HUES6 (cell line): ENCODE data around the gene OGG1.

Experiments
- H3K27ac ChIP-seq: 2 replicates; pipeline ENCODE4 v1.7.0; 2013; ENCODE audit warnings: low read depth, mild to moderate bottlenecking, low read length, inconsistent platforms
- H3K27me3 ChIP-seq: 2 replicates; pipeline ENCODE4 v1.6.1; 2013; ENCODE audit warnings: low read length; ENCODE audit not compliant: control insufficient read depth, insufficient read depth
- H3K36me3 ChIP-seq: 2 replicates; pipeline ENCODE4 v1.6.1; 2013; ENCODE audit warnings: low read length; ENCODE audit not compliant: control insufficient read depth, insufficient read depth
- H3K4me1 ChIP-seq: 2 replicates; pipeline ENCODE4 v1.6.1; 2013; ENCODE audit warnings: low read length; ENCODE audit not compliant: control insufficient read depth, insufficient read depth
- H3K4me3 ChIP-seq: 2 replicates; pipeline ENCODE4 v1.5.1; 2013; ENCODE audit warnings: low read depth, low read length
- H3K9ac ChIP-seq: one replicate; pipeline ENCODE4 v1.6.1; 2013; ENCODE audit warnings: mild to moderate bottlenecking, low read length
- H3K9me3 ChIP-seq: 2 replicates; pipeline ENCODE4 v1.6.1; 2013; ENCODE audit warnings: low read depth, low read length; ENCODE audit not compliant: control insufficient read depth, insufficient read depth

Gene OGG1

GRCh38 chr3:9729419-9729818, 20.3 kb upstream of the OGG1 start:
- Histone ChIP-seq H3K4me1 (peaks cover 12% of the 10 kb centered on the region), H3K9me3 (no peaks in the 10 kb centered on the region), H3K36me3 (peaks cover 16% of the 10 kb centered on the region), H3K27ac (no peak overlapping the region), H3K9ac (no peak overlapping the region), H3K27me3 (no peaks in the 10 kb centered on the region), H3K4me3 (no peak overlapping the region)

- H3K4me1 ChIP-seq, result peaks cover 12% of the 10 kb centered on the region
- no peaks in the 10 kb centered on the region for H3K27me3 ChIP-seq
- H3K4me3 ChIP-seq, result peak overlapping the region; percentile 72
- no peak overlapping the region for H3K27ac ChIP-seq
- H3K36me3 ChIP-seq, result peaks cover 29% of the 10 kb centered on the region
- H3K9me3 ChIP-seq, result no peaks in the 10 kb centered on the region
- H3K9ac ChIP-seq, result peak overlapping the region; percentile 48
These were observed 19.0 kb upstream of the OGG1 start for GRCh38 chr3:9730657-9731205.

GRCh38 chr3:9731206-9732079, 18.3 kb upstream of the OGG1 start, which contains the start of gene BRPF1:
Gene BRPF1 (plus strand): TSS chr3:9731735. CDS start chr3:9734141, 2,406 bp downstream.
- peaks cover 12% of the 10 kb centered on the region for H3K4me1 ChIP-seq
- peak within 1 kb of the TSS; percentile 100 for H3K9ac ChIP-seq
- peaks cover 34% of the 10 kb centered on the region for H3K36me3 ChIP-seq
- H3K4me3 ChIP-seq, result peak within 1 kb of the TSS; percentile 98
- H3K27me3 ChIP-seq, result no peaks in the 10 kb centered on the region
- H3K9me3 ChIP-seq, result no peaks in the 10 kb centered on the region
- peak within 1 kb of the TSS; percentile 100 for H3K27ac ChIP-seq

GRCh38 chr3:9732080-9732739, 17.5 kb upstream of the OGG1 start:
- H3K27ac ChIP-seq, result peak overlapping the region; percentile 100
- no peaks in the 10 kb centered on the region for H3K9me3 ChIP-seq
- H3K27me3 ChIP-seq, result no peaks in the 10 kb centered on the region
- H3K4me3 ChIP-seq, result peak overlapping the region; percentile 98
- H3K4me1 ChIP-seq, result peaks cover 12% of the 10 kb centered on the region
- peak overlapping the region; percentile 100 for H3K9ac ChIP-seq
- peaks cover 41% of the 10 kb centered on the region for H3K36me3 ChIP-seq

- Histone ChIP-seq H3K27me3 (no peaks in the 10 kb centered on the region), H3K36me3 (peaks cover 46% of the 10 kb centered on the region), H3K27ac (no peak overlapping the region), H3K4me1 (peaks cover 12% of the 10 kb centered on the region), H3K9ac (peak overlapping the region; percentile 100), H3K4me3 (peak overlapping the region; percentile 98), H3K9me3 (no peaks in the 10 kb centered on the region)
These were observed 17.0 kb upstream of the OGG1 start for GRCh38 chr3:9732740-9733115.

- H3K36me3 ChIP-seq, result peaks cover 88% of the 10 kb centered on the region
- H3K27me3 ChIP-seq, result no peaks in the 10 kb centered on the region
- no peak overlapping the region for H3K4me3 ChIP-seq
- H3K9ac ChIP-seq, result no peak overlapping the region
- H3K9me3 ChIP-seq, result no peaks in the 10 kb centered on the region
- no peak overlapping the region for H3K27ac ChIP-seq
- H3K4me1 ChIP-seq, result peaks cover 6% of the 10 kb centered on the region
These were observed 12.9 kb upstream of the OGG1 start for GRCh38 chr3:9736831-9737230.

- no peaks in the 10 kb centered on the region for H3K9me3 ChIP-seq
- no peak overlapping the region for H3K27ac ChIP-seq
- no peaks in the 10 kb centered on the region for H3K4me1 ChIP-seq
- no peaks in the 10 kb centered on the region for H3K27me3 ChIP-seq
- no peak overlapping the region for H3K9ac ChIP-seq
- H3K4me3 ChIP-seq, result no peak overlapping the region
- peaks cover 97% of the 10 kb centered on the region for H3K36me3 ChIP-seq
These were observed 10.6 kb upstream of the OGG1 start for GRCh38 chr3:9739181-9739580.

GRCh38 chr3:9742560-9742959, 7.2 kb upstream of the OGG1 start:
- H3K9ac ChIP-seq, result no peak overlapping the region
- H3K27ac ChIP-seq, result no peak overlapping the region
- peaks cover 100% of the 10 kb centered on the region for H3K36me3 ChIP-seq
- no peaks in the 10 kb centered on the region for H3K9me3 ChIP-seq
- no peak overlapping the region for H3K4me3 ChIP-seq
- H3K27me3 ChIP-seq, result no peaks in the 10 kb centered on the region
- no peaks in the 10 kb centered on the region for H3K4me1 ChIP-seq

GRCh38 chr3:9743548-9743947, 6.2 kb upstream of the OGG1 start:
- Histone ChIP-seq H3K4me1 (no peaks in the 10 kb centered on the region), H3K27ac (no peak overlapping the region), H3K4me3 (no peak overlapping the region), H3K9ac (no peak overlapping the region), H3K9me3 (no peaks in the 10 kb centered on the region), H3K36me3 (peaks cover 100% of the 10 kb centered on the region), H3K27me3 (no peaks in the 10 kb centered on the region)

GRCh38 chr3:9744162-9744561, 5.6 kb upstream of the OGG1 start:
- Histone ChIP-seq H3K9ac (no peak overlapping the region), H3K9me3 (no peaks in the 10 kb centered on the region), H3K36me3 (peaks cover 95% of the 10 kb centered on the region), H3K27ac (no peak overlapping the region), H3K4me3 (no peak overlapping the region), H3K4me1 (no peaks in the 10 kb centered on the region), H3K27me3 (no peaks in the 10 kb centered on the region)

GRCh38 chr3:9745521-9745920, 4.2 kb upstream of the OGG1 start:
- no peaks in the 10 kb centered on the region for H3K27me3 ChIP-seq
- no peak overlapping the region for H3K4me3 ChIP-seq
- H3K27ac ChIP-seq, result no peak overlapping the region
- H3K36me3 ChIP-seq, result peaks cover 81% of the 10 kb centered on the region
- no peaks in the 10 kb centered on the region for H3K9me3 ChIP-seq
- no peak overlapping the region for H3K9ac ChIP-seq
- H3K4me1 ChIP-seq, result 0 out of 2 replicates have a peak, but pooled peaks cover 3% of the 10 kb centered on the region
